Left lung (tissue), 10 donors: Measurements from ENCODE around the gene ZBTB48. TPM values are rescaled to one million over a fixed set of nuclear protein-coding genes. Genes with fewer than 3 reads are reported as not detected.

ENCODE experiments used
- ATAC-seq: fragments of 200-7000 bp; cut with Tn5 transposase; one replicate; pipeline ENCODE4 v1.9.1; 2020; ENCODE audit warnings: moderate library complexity
- DNase-seq, 4 donors: peaks; one replicate each; pipeline ENCODE4 v3.0.0-alpha.2; 2013 to 2020
- H3K27ac ChIP-seq, 2 donors: fragments of 200-600 bp; sonication (generic) in 1 of 2; one replicate each; pipeline versions ENCODE4 v1.5.0 to v1.8.0; 2020 to 2021
- H3K27me3 ChIP-seq, 2 donors: fragments of 200-600 bp; sonication (generic) in 1 of 2; one replicate each; pipeline versions ENCODE4 v1.5.0 to v1.8.0; 2020 to 2021
- H3K36me3 ChIP-seq, 2 donors: fragments of 200-600 bp; sonication (generic) in 1 of 2; one replicate each; pipeline versions ENCODE4 v1.5.0 to v1.8.0; 2020 to 2021
- H3K4me1 ChIP-seq, 2 donors: fragments of 200-600 bp; one replicate each; pipeline ENCODE4 v1.8.0; 2021
- H3K4me3 ChIP-seq, 2 donors: fragments of 200-600 bp; sonication (generic) in 1 of 2; one replicate each; pipeline versions ENCODE4 v1.5.0 to v1.8.0; 2020 to 2021; ENCODE audit warnings: mild to moderate bottlenecking in 1 of 2
- H3K9me3 ChIP-seq, 2 donors: fragments of 200-600 bp; sonication (generic) in 1 of 2; one replicate each; pipeline versions ENCODE4 v1.5.0 to v1.8.0; 2020 to 2021
- CTCF ChIP-seq, 2 donors: fragments of 200-600 bp; sonication (generic) in 1 of 2; IDR thresholded peaks; one replicate each; pipeline versions ENCODE4 v1.5.0 to v1.8.0; 2021; ENCODE audit warnings: antibody characterized with exemption in 2 of 2
- intact Hi-C, 2 donors: fragments of 100-400 bp; cut with DNase I; formaldehyde crosslinking; loops; one replicate each; pipeline versions ENCODE4 v1.11.2 to v1.14.2; 2022
- polyA plus RNA-seq, 6 donors: library from polyadenylated mRNA; unstranded; fragments of 120-200 nt; gene quantifications; one replicate each; pipeline ENCODE4 v1.2.1, GENCODE V29; 2013; ENCODE audit not compliant: insufficient read length in 6 of 6
- total RNA-seq, 2 donors: library from RNA; stranded (reverse); fragmentation: NEBNext Ultra II Directional; extraction: Animal tissue kit (Norgen Biotek cat#: 25700); gene quantifications; one replicate each; pipeline ENCODE4 v1.2.1, GENCODE V29; 2021
- donor health status: DM: no; HTN: yes; CAD: no.
- donor health status: DM: no; HTN: no; CAD: no.

ZBTB48 gene
- total and polyA plus RNA-seq, 8 donors, result 24.7 to 41.6 (median 33.5) TPM

GRCh38 chr1:6622396-6623152 lies 42.8 kb downstream of the ZBTB48 start:
- no peaks in the 10 kb centered on the region for H3K27me3 ChIP-seq
- no peak overlapping the region for H3K4me3 ChIP-seq
- DNase-seq (no peak), ATAC-seq (no peak)
- no peak for TF ChIP-seq CTCF (IDR thresholded peaks at IDR 0.05)
- intact Hi-C loops, result no loop called here
- H3K36me3 ChIP-seq, result peaks cover 0 to 55% of the 10 kb centered on the region in 2 donors
- no peak overlapping the region for H3K27ac ChIP-seq
- peaks cover 7 to 23% of the 10 kb centered on the region in 2 donors for H3K4me1 ChIP-seq
- H3K9me3 ChIP-seq, result no peaks in the 10 kb centered on the region

- intact Hi-C loops, result no loop called here
- DNase-seq (no peak), ATAC-seq (no peak)
- no peak for TF ChIP-seq CTCF (IDR thresholded peaks at IDR 0.05)
- peaks cover 7 to 27% of the 10 kb centered on the region in 2 donors for H3K4me1 ChIP-seq
- no peak overlapping the region for H3K4me3 ChIP-seq
- H3K9me3 ChIP-seq, result no peaks in the 10 kb centered on the region
- no peak overlapping the region for H3K27ac ChIP-seq
- H3K36me3 ChIP-seq, result peaks cover 0 to 60% of the 10 kb centered on the region in 2 donors
- H3K27me3 ChIP-seq, result no peaks in the 10 kb centered on the region
Observed at GRCh38 chr1:6623269-6623965, 43.6 kb downstream of the ZBTB48 start.

- Histone ChIP-seq H3K4me3 (peak within 1 kb of the TSS; percentile 69 to 75), H3K9me3 (no peaks in the 10 kb centered on the region), H3K27ac (peak within 1 kb of the TSS; percentile 74 to 86), H3K36me3 (peaks cover 0 to 60% of the 10 kb centered on the region in 2 donors), H3K27me3 (no peaks in the 10 kb centered on the region), H3K4me1 (peaks cover 7 to 27% of the 10 kb centered on the region in 2 donors)
- ATAC-seq (peak; percentile 96), DNase-seq (peak; percentile 82 to 99 (median 87))
- peak in 1 of 2 donors; percentile 37 for TF ChIP-seq CTCF (IDR thresholded peaks at IDR 0.05)
- intact Hi-C loops, result no loop called here
Observed at GRCh38 chr1:6624710-6625583, 45.2 kb downstream of the ZBTB48 start, which contains the start of gene THAP3. Gene THAP3, plus strand, starts transcription at chr1:6624868. Its CDS starts 351 bp downstream, at chr1:6625219.

- DNase-seq (peak in 2 of 4 donors; percentile 18 to 33), ATAC-seq (peak; percentile 8)
- no peaks in the 10 kb centered on the region for H3K9me3 ChIP-seq
- TF ChIP-seq CTCF (IDR thresholded peaks at IDR 0.05), result no peak
- H3K4me1 ChIP-seq, result peaks cover 7 to 27% of the 10 kb centered on the region in 2 donors
- H3K36me3 ChIP-seq, result peaks cover 0 to 60% of the 10 kb centered on the region in 2 donors
- H3K27ac ChIP-seq, result peak overlapping the region; percentile 74 to 86
- intact Hi-C loops, result no loop called here
- H3K27me3 ChIP-seq, result no peaks in the 10 kb centered on the region
- H3K4me3 ChIP-seq, result peak overlapping the region; percentile 69 to 75
Observed at GRCh38 chr1:6625584-6626149, 45.9 kb downstream of the ZBTB48 start.
